ENCODE data around the gene CCDC7. TPM values are rescaled to one million over a fixed set of nuclear protein-coding genes. Genes with fewer than 3 reads are reported as not detected.

Gene CCDC7
- total and polyA plus RNA-seq, 4 donors: 1.2 to 36.4 (median 6.9) TPM

DNA sequence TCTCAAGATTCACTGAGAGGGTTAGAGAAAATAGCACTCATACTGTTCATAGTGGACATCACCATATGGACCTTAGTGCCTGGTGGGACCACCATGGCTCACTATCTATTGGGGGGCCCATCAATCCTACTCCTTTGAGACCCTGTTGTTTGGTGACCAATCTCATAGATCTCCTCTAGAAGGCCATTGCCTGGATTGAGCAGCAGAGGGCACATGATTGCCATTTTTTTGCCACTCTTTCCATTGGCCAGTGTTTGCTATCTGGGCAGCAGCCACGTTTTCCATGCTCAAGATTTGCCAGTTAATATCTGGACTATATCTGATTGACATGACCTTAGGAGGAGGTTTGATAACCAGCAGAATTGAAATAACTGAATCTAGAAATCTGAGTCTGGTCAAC is 267.6 kb downstream of the CCDC7 start:
- Histone ChIP-seq H3K9ac (ENCODE audit: insufficient read depth in 1 of 2, low read length in 2 of 2) (no peak overlapping the region), H3K4me3 (no peak overlapping the region), H3K4me1 (ENCODE audit: control insufficient read depth in 5 of 5, insufficient read depth in 5 of 5, low read length in 5 of 5) (no peaks in the 10 kb centered on the region), H3K36me3 (ENCODE audit: control insufficient read depth in 4 of 4, insufficient read depth in 4 of 4, low read length in 4 of 4) (peaks cover 0 to 2% (median 0%) of the 10 kb centered on the region in 4 donors), H3K27me3 (ENCODE audit: control insufficient read depth in 3 of 3, insufficient read depth in 3 of 3, low read length in 2 of 3) (no peaks in the 10 kb centered on the region), H3K9me3 (ENCODE audit: control insufficient read depth in 4 of 4, insufficient read depth in 3 of 4, low read length in 3 of 4) (peaks cover 0 to 18% (median 4%) of the 10 kb centered on the region in 4 donors), H3K27ac (ENCODE audit: low read depth in 1 of 2, low read length in 1 of 2) (no peak overlapping the region)
- TF ChIP-seq, protein P1, sequence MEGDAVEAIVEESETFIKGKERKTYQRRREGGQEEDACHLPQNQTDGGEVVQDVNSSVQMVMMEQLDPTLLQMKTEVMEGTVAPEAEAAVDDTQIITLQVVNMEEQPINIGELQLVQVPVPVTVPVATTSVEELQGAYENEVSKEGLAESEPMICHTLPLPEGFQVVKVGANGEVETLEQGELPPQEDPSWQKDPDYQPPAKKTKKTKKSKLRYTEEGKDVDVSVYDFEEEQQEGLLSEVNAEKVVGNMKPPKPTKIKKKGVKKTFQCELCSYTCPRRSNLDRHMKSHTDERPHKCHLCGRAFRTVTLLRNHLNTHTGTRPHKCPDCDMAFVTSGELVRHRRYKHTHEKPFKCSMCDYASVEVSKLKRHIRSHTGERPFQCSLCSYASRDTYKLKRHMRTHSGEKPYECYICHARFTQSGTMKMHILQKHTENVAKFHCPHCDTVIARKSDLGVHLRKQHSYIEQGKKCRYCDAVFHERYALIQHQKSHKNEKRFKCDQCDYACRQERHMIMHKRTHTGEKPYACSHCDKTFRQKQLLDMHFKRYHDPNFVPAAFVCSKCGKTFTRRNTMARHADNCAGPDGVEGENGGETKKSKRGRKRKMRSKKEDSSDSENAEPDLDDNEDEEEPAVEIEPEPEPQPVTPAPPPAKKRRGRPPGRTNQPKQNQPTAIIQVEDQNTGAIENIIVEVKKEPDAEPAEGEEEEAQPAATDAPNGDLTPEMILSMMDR (IDR thresholded peaks at IDR 0.05; ENCODE audit: control extremely low read depth, extremely low read depth): no peak
- no peak for ATAC-seq (ENCODE audit: insufficient read depth, low FRiP score)
- no peak for DNase-seq
- WGBS, 2 donors: 65 to 78% methylated on average over 1 of the region's 1 CpG

DNA sequence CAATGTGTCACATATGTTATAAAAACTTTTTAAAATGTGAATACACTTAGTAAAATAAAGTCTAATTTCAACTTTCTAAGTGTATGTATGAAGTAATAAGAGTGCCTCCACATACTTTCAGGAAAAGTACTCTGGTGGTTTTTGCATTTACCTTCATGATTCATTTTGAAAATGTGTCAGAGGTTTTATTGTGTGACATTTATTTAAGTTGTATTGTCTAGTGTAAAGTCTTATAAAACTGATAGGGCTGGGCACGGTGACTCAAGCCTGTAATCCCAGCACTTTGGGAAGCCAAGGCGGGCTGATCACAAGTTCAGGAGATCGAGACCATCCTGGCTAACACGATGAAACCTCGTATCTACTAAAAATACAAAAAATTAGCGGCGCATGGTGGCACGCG is 285.6 kb downstream of the CCDC7 start:
- Histone ChIP-seq H3K27ac (ENCODE audit: low read depth in 1 of 2, low read length in 1 of 2) (no peak overlapping the region), H3K4me1 (ENCODE audit: control insufficient read depth in 5 of 5, insufficient read depth in 5 of 5, low read length in 5 of 5) (no peaks in the 10 kb centered on the region), H3K36me3 (ENCODE audit: control insufficient read depth in 4 of 4, insufficient read depth in 4 of 4, low read length in 4 of 4) (peaks cover 0 to 2% (median 0%) of the 10 kb centered on the region in 4 donors), H3K4me3 (no peak overlapping the region), H3K9me3 (ENCODE audit: control insufficient read depth in 4 of 4, insufficient read depth in 3 of 4, low read length in 3 of 4) (no peaks in the 10 kb centered on the region), H3K27me3 (ENCODE audit: control insufficient read depth in 3 of 3, insufficient read depth in 3 of 3, low read length in 2 of 3) (no peaks in the 10 kb centered on the region), H3K9ac (ENCODE audit: insufficient read depth in 1 of 2, low read length in 2 of 2) (no peak overlapping the region)
- TF ChIP-seq, protein P1 (IDR thresholded peaks at IDR 0.05; ENCODE audit: control extremely low read depth, extremely low read depth): no peak
- no peak for DNase-seq
- ATAC-seq (ENCODE audit: insufficient read depth, low FRiP score): no peak
- WGBS, 2 donors: 95% methylated on average over 9 of the region's 9 CpGs

DNA sequence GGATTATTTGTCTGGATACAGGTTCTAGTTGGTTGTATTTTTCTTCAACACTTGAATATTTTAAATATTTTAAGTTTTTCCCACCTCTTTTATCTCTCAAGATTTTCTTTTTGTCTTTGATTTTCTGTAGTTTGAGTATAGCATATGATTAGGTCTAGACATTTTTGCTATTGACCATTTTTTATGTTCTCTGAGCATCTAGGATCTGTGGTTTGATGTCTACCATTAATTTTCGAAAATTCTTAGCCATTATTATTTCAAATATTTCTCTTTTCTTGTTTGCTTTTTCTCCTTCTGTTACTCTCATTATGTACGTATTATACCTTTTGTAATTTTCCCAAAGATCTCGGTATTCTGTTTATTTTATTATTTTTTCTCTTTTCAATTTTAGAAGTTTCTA is 293.0 kb downstream of the CCDC7 start:
- TF ChIP-seq, protein P1 (IDR thresholded peaks at IDR 0.05; ENCODE audit: control extremely low read depth, extremely low read depth): no peak
- Histone ChIP-seq H3K4me3 (no peak overlapping the region), H3K27me3 (ENCODE audit: control insufficient read depth in 3 of 3, insufficient read depth in 3 of 3, low read length in 2 of 3) (no peaks in the 10 kb centered on the region), H3K36me3 (ENCODE audit: control insufficient read depth in 4 of 4, insufficient read depth in 4 of 4, low read length in 4 of 4) (peaks cover 0 to 2% (median 0%) of the 10 kb centered on the region in 4 donors), H3K4me1 (ENCODE audit: control insufficient read depth in 5 of 5, insufficient read depth in 5 of 5, low read length in 5 of 5) (no peaks in the 10 kb centered on the region), H3K27ac (ENCODE audit: low read depth in 1 of 2, low read length in 1 of 2) (no peak overlapping the region), H3K9ac (ENCODE audit: insufficient read depth in 1 of 2, low read length in 2 of 2) (no peak overlapping the region), H3K9me3 (ENCODE audit: control insufficient read depth in 4 of 4, insufficient read depth in 3 of 4, low read length in 3 of 4) (peaks cover 0 to 3% (median 0%) of the 10 kb centered on the region in 4 donors)
- WGBS, 2 donors: 94 to 95% methylated on average over 3 of the region's 3 CpGs
- ATAC-seq (ENCODE audit: insufficient read depth, low FRiP score) (no peak), DNase-seq (no peak)

DNA sequence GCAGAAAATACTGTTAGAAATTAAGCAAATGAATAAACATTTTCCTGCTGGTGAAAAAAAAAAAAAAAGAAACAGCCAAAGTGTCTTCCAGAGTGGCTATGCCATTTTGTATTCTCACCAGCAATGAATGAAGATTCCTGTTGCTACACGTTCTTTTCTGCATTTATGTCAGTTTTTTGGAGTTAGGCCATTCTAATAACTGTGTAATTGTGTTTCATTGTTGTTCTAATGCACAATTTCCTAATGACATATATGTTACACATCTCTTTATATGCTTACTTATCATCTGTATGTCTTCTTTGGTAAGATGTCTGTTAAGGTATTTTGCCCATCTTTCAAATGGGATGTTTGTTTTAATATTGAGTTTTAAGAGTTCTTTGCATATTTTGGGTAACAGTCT is 298.4 kb downstream of the CCDC7 start:
- peaks cover 0 to 4% (median 1%) of the 10 kb centered on the region in 4 donors for H3K36me3 ChIP-seq (ENCODE audit: control insufficient read depth in 4 of 4, insufficient read depth in 4 of 4, low read length in 4 of 4)
- DNase-seq (no peak), ATAC-seq (ENCODE audit: insufficient read depth, low FRiP score) (no peak)
- no peaks in the 10 kb centered on the region for H3K27me3 ChIP-seq (ENCODE audit: control insufficient read depth in 3 of 3, insufficient read depth in 3 of 3, low read length in 2 of 3)
- H3K9ac ChIP-seq (ENCODE audit: insufficient read depth in 1 of 2, low read length in 2 of 2): no peak overlapping the region
- TF ChIP-seq, protein P1 (IDR thresholded peaks at IDR 0.05; ENCODE audit: control extremely low read depth, extremely low read depth): no peak
- WGBS, 2 donors: 67 to 83% methylated on average over 1 of the region's 1 CpG
- H3K9me3 ChIP-seq (ENCODE audit: control insufficient read depth in 4 of 4, insufficient read depth in 3 of 4, low read length in 3 of 4): peaks cover 0 to 8% (median 0%) of the 10 kb centered on the region in 4 donors
- H3K4me3 ChIP-seq: no peak overlapping the region
- H3K4me1 ChIP-seq (ENCODE audit: control insufficient read depth in 5 of 5, insufficient read depth in 5 of 5, low read length in 5 of 5): no peaks in the 10 kb centered on the region
- H3K27ac ChIP-seq (ENCODE audit: low read depth in 1 of 2, low read length in 1 of 2): no peak overlapping the region
